Glutamatergic neuron (in vitro differentiated cells): ENCODE measurements around the gene WDR7. TPM values are rescaled to one million over a fixed set of nuclear protein-coding genes. Genes with fewer than 3 reads are reported as not detected.
A peak's percentile ranks its signal among the peaks of the same experiment; 100 is the strongest.

Experiments
- DNase-seq: peaks from one replicate; pipeline ENCODE4 v3.0.0; 2022
- H3K27ac Mint-ChIP-seq: one replicate; pipeline ENCODE4 v1.8.0; 2020; ENCODE audit warnings: mild to moderate bottlenecking, mixed read lengths, inconsistent platforms; ENCODE audit not compliant: unreplicated experiment
- H3K27me3 Mint-ChIP-seq: one replicate; pipeline ENCODE4 v1.8.0; 2020; ENCODE audit warnings: mild to moderate bottlenecking, moderate library complexity, mixed read lengths, inconsistent platforms; ENCODE audit not compliant: unreplicated experiment
- H3K36me3 Mint-ChIP-seq: one replicate; pipeline ENCODE4 v1.8.0; 2020; ENCODE audit warnings: mild to moderate bottlenecking, mixed read lengths, inconsistent platforms; ENCODE audit not compliant: unreplicated experiment
- H3K4me1 Mint-ChIP-seq: one replicate; pipeline ENCODE4 v1.8.0; 2020; ENCODE audit warnings: mild to moderate bottlenecking, low read depth, mixed read lengths, inconsistent platforms; ENCODE audit not compliant: unreplicated experiment
- H3K4me3 Mint-ChIP-seq: one replicate; pipeline ENCODE4 v1.8.0; 2020; ENCODE audit warnings: mild to moderate bottlenecking, mixed read lengths, inconsistent platforms; ENCODE audit not compliant: unreplicated experiment
- H3K9me3 Mint-ChIP-seq: one replicate; pipeline ENCODE4 v1.8.0; 2020; ENCODE audit warnings: mild to moderate bottlenecking, moderate library complexity, mixed read lengths, inconsistent platforms; ENCODE audit not compliant: unreplicated experiment
- CTCF ChIP-seq: fragments of 200-600 bp; sonication (generic); IDR thresholded peaks from one replicate; pipeline ENCODE4 v1.5.0; 2021; ENCODE audit not compliant: partially characterized antibody, unreplicated experiment
- total RNA-seq: library from RNA; stranded (reverse); fragmentation: NEBNext Ultra II Directional; extraction: Animal tissue kit (Norgen Biotek cat#: 25700); gene quantifications from one replicate; pipeline ENCODE4 v1.2.1, GENCODE V29; 2021; ENCODE audit not compliant: unreplicated experiment

The WDR7 gene
- total RNA-seq, 1 donor from 2014 or later: 41.8 TPM

GRCh38 chr18:56870982-56871381 is 219.8 kb downstream of the WDR7 start:
- TF ChIP-seq CTCF: no peak
- DNase-seq: no peak
- Mint-ChIP-seq H3K36me3 (no peaks in the 10 kb centered on the region), H3K27me3 (peaks cover 3% of the 10 kb centered on the region), H3K4me1 (peaks cover 34% of the 10 kb centered on the region), H3K27ac (no peak overlapping the region), H3K9me3 (peaks cover 2% of the 10 kb centered on the region), H3K4me3 (no peak overlapping the region)

DNA sequence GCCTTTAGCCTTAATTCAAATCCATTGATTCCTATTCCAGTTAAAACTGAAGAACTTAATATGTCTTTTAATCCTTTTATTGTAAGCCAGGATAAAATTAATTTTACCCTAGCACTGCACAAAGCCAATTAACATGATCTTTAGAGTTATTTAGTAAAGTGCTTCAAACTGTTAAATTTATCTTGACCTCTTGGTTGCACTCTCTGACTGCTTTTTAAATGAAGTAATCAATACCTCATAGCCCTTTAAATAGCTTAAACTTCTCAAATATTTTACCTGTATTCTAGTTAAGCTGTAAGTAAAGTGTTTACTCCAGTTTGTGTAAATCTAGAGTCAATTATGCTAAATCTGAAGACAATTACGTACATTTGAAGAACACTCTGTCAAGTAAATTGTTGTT is 221.0 kb downstream of the WDR7 start:
- peaks cover 34% of the 10 kb centered on the region for H3K4me1 Mint-ChIP-seq
- no peak for DNase-seq
- no peak overlapping the region for H3K4me3 Mint-ChIP-seq
- peaks cover 2% of the 10 kb centered on the region for H3K9me3 Mint-ChIP-seq
- TF ChIP-seq CTCF: no peak
- H3K36me3 Mint-ChIP-seq: no peaks in the 10 kb centered on the region
- H3K27ac Mint-ChIP-seq: no peak overlapping the region
- peaks cover 3% of the 10 kb centered on the region for H3K27me3 Mint-ChIP-seq

DNA sequence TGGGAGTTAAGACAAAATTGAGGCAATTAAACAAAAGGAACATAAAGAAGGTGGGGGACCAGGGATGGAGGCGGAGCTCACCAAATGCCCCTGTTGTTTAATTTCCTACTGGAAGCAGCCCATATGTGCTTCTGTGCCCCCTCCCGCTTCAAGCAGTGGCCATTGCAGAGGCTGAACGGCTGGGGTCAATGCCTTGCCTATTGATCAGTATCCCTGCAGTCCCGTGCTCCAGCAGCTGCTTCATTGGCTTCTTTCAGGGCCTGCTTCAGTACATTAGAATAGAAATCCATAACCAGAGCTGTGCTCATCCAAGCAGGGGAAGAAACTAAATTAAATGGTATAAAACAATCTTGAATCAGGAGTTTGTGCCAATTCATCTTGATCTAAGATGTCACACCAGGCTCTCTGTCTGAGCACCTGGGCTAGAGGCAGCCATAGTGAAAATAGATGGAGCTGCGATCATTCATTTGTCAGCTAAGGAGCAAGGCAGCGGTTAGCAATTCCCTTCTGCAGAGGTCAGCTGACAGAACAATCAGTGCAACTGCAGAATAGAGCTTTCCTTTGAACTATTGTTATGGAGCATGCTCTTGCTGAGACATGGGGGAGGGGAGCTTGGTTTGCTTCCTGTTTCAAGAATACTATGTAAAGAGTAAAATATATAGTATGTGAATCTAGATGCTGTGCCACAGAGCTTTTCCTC is 222.4 kb downstream of the WDR7 start:
- Mint-ChIP-seq H3K9me3 (peaks cover 2% of the 10 kb centered on the region), H3K36me3 (no peaks in the 10 kb centered on the region), H3K27me3 (peaks cover 3% of the 10 kb centered on the region), H3K4me1 (peaks cover 31% of the 10 kb centered on the region), H3K4me3 (peak overlapping the region; percentile 72), H3K27ac (peak overlapping the region; percentile 97)
- no peak for TF ChIP-seq CTCF
- peak; percentile 66 for DNase-seq

- H3K27me3 Mint-ChIP-seq: no peaks in the 10 kb centered on the region
- peaks cover 14% of the 10 kb centered on the region for H3K4me1 Mint-ChIP-seq
- no peak overlapping the region for H3K27ac Mint-ChIP-seq
- no peak for DNase-seq
- no peaks in the 10 kb centered on the region for H3K9me3 Mint-ChIP-seq
- no peaks in the 10 kb centered on the region for H3K36me3 Mint-ChIP-seq
- H3K4me3 Mint-ChIP-seq: no peak overlapping the region
- no peak for TF ChIP-seq CTCF
Measured at GRCh38 chr18:56878711-56879110, 227.6 kb downstream of the WDR7 start.

- Mint-ChIP-seq H3K27ac (no peak overlapping the region), H3K36me3 (peaks cover 4% of the 10 kb centered on the region), H3K4me1 (peaks cover 12% of the 10 kb centered on the region), H3K4me3 (no peak overlapping the region), H3K9me3 (no peaks in the 10 kb centered on the region), H3K27me3 (no peaks in the 10 kb centered on the region)
- no peak for DNase-seq
- no peak for TF ChIP-seq CTCF
Measured at GRCh38 chr18:56884511-56884910, 233.4 kb downstream of the WDR7 start.
